Measurements from ENCODE around the gene ZNF827. TPM values are rescaled to one million over a fixed set of nuclear protein-coding genes. Genes with fewer than 3 reads are reported as not detected.

The ZNF827 gene
- total RNA-seq, 1 experiment from 2014 or later, result 29.4 TPM

DNA sequence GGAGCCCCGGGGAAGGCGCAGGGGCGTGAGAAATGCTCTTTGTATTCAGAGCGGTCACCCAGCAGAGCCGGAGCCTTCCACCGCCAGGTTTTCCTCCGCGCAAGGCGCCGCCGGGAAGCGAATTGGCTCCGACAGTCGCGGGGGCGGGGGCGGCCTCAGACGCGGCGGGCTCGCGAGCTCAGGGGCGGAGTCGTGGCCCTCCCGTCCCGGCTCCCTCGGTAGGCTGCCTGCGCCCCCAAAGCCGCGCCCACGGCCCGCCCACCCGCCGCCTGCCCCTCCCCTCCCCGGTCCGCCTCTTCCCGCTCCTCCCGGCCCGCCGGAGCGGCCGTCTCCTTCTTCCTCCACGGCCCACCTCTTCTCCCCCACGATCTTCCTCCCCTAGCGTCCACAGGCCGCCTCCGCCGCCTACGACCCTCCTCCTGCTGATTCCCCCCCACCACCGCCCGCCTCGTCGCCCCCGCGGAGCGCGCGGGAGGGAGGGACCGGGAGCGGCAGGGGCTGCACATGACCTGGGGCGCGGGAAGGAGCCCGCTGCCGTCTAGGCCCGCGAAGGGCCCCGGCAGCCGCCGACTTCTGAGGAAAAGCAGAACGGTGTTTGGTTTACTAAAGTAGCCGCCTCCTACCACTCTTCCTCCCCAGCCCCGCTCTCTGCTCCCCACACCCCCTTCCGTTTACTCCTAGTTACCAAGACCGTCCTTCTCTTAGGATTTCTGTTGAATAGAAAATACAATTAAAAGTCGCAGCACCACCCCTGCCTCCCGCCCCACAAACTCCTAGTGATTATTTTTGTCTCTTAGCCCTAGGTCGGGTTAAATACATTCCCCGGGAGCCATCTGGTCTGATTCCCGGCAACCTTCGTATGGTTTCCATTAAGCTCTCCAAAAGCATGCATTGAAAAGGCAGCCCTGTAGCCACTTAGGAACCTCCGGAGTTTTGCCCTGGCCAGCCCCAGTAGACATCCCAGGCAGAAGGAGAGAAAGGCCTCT, 205.4 kb downstream of the ZNF827 start:
- Histone ChIP-seq H3K4ac (ENCODE audit: low read depth, low read length) (no peak overlapping the region), H3K4me1 (ENCODE audit: insufficient read depth, low read length) (peaks cover 13% of the 10 kb centered on the region), H3K79me1 (ENCODE audit: insufficient read depth, low read depth, low read length, poor library complexity, severe bottlenecking) (no peaks in the 10 kb centered on the region), H3K9me3 (ENCODE audit: control insufficient read depth, low read depth, low read length) (no peaks in the 10 kb centered on the region), H4K20me1 (ENCODE audit: control insufficient read depth, insufficient read depth, insufficient read length) (no peaks in the 10 kb centered on the region), H3K27me3 (ENCODE audit: insufficient read depth, low read length) (no peaks in the 10 kb centered on the region; the same call in 1 of the 2 replicates), H3K4me2 (ENCODE audit: insufficient read depth, insufficient read length, low read length) (peak overlapping the region; percentile 45), H3T11ph (ENCODE audit: low read length) (no peak overlapping the region), H3K18ac (ENCODE audit: insufficient read length, low read depth, low read length) (peak overlapping the region; percentile 95), H4K5ac (ENCODE audit: insufficient read length, low read depth, low read length) (no peak overlapping the region), H3K23me2 (ENCODE audit: insufficient read length, low read depth, low read length, poor library complexity, severe bottlenecking) (no peaks in the 10 kb centered on the region), H2BK15ac (ENCODE audit: low read depth, low read length) (no peak overlapping the region), H2BK120ac (ENCODE audit: low read depth, low read length, poor library complexity, severe bottlenecking) (no peak overlapping the region), H2BK5ac (ENCODE audit: insufficient read length, low read length) (no peak overlapping the region), H2BK12ac (ENCODE audit: insufficient read length, low read depth, low read length) (peak overlapping the region; percentile 5), H2AK5ac (ENCODE audit: insufficient read length, low read length) (no peak overlapping the region), H3K14ac (ENCODE audit: insufficient read depth, low read length) (peak overlapping the region; percentile 96), H4K91ac (ENCODE audit: insufficient read length, low read depth, low read length) (no peak overlapping the region), H3K23ac (ENCODE audit: insufficient read length, low read depth, low read length) (no peak overlapping the region), H3K56ac (ENCODE audit: insufficient read length, low read depth, low read length) (no peak overlapping the region), H2BK20ac (ENCODE audit: low read depth, low read length, poor library complexity, severe bottlenecking) (no peak overlapping the region), H3K27ac (ENCODE audit: insufficient read length, low read depth, low read length) (peak overlapping the region; percentile 49), H3K9ac (ENCODE audit: extremely low read depth, insufficient read length, low read length) (peak overlapping the region; percentile 56), H3K79me2 (ENCODE audit: insufficient read depth, low read length) (no peaks in the 10 kb centered on the region), H2AFZ (ENCODE audit: low read length) (no peak overlapping the region), H4K8ac (replicated peaks; ENCODE audit: insufficient read length, low read depth, low read length) (no peak overlapping the region)
- H3K27ac Mint-ChIP-seq, result peak overlapping the region; percentile 91 to 94 (median 92)
- peak; percentile 94 for DNase-seq
- no peaks in the 10 kb centered on the region; the same call in 1 of the 2 replicates for H3K27me3 Mint-ChIP-seq (ENCODE audit: low read depth)
- TF ChIP-seq, protein P1, sequence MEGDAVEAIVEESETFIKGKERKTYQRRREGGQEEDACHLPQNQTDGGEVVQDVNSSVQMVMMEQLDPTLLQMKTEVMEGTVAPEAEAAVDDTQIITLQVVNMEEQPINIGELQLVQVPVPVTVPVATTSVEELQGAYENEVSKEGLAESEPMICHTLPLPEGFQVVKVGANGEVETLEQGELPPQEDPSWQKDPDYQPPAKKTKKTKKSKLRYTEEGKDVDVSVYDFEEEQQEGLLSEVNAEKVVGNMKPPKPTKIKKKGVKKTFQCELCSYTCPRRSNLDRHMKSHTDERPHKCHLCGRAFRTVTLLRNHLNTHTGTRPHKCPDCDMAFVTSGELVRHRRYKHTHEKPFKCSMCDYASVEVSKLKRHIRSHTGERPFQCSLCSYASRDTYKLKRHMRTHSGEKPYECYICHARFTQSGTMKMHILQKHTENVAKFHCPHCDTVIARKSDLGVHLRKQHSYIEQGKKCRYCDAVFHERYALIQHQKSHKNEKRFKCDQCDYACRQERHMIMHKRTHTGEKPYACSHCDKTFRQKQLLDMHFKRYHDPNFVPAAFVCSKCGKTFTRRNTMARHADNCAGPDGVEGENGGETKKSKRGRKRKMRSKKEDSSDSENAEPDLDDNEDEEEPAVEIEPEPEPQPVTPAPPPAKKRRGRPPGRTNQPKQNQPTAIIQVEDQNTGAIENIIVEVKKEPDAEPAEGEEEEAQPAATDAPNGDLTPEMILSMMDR (conservative IDR thresholded peaks at IDR 0.05), result no peak
- H3K36me3 Mint-ChIP-seq (ENCODE audit: insufficient read depth in 1 of 3, low read depth in 3 of 3), result peaks cover 0 to 9% (median 3%) of the 10 kb centered on the region in 3 experiments; a peak in 2 of 7 replicates
- H3K9me3 Mint-ChIP-seq, result no peaks in the 10 kb centered on the region; a peak in 1 of 5 replicates
- peaks cover 34 to 35% of the 10 kb centered on the region in 2 experiments for H3K4me1 Mint-ChIP-seq
- peak overlapping the region; percentile 60 to 77 for H3K4me3 Mint-ChIP-seq
- WGBS (ENCODE audit: extremely low coverage, insufficient read length, low lambda C conversion rate), result no CpG with 5 or more reads among the region's 81 CpGs

All from H9 (cell line).